Stomach (tissue), 9 donors: ENCODE results near the gene ZNF350. TPM values are rescaled to one million over a fixed set of nuclear protein-coding genes. Genes with fewer than 3 reads are reported as not detected.
A peak's percentile ranks its signal among the peaks of the same experiment; 100 is the strongest.
"Not testable (repeated sequence)": the region's sequence is repeated elsewhere in the genome, so short reads cannot be mapped to it uniquely, and the experiment has no call there.

Source experiments
- DNase-seq, 2 donors: peaks; one replicate each; pipeline versions ENCODE4 v3.0.0 to v3.0.0-alpha.2; 2013 to 2019
- H3K27ac ChIP-seq, 5 donors: fragments of 200-600 bp in 4 of 5; sonication (generic) in 4 of 5; one replicate each; pipeline ENCODE4 v1.5.1; 2013 to 2019; ENCODE audit warnings: mild to moderate bottlenecking in 1 of 5, moderate library complexity in 1 of 5
- H3K27me3 ChIP-seq, 3 donors: fragments of 200-600 bp; sonication (generic); one replicate each; pipeline ENCODE4 v1.5.1; 2017 to 2019; ENCODE audit warnings: mixed run types in 1 of 3
- H3K36me3 ChIP-seq, 4 donors: fragments of 200-600 bp; sonication (generic); 1 replicate in 3 of 4; 2 replicates in 1 of 4; pipeline ENCODE4 v1.5.1; 2016 to 2019
- H3K4me1 ChIP-seq, 4 donors: fragments of 200-600 bp; sonication (generic); one replicate each; pipeline ENCODE4 v1.5.1; 2016 to 2019
- H3K4me3 ChIP-seq, 4 donors: fragments of 200-600 bp; sonication (generic) in 3 of 4; one replicate each; pipeline ENCODE4 v1.5.1; 2016 to 2019; ENCODE audit warnings: mild to moderate bottlenecking in 1 of 4
- H3K9me3 ChIP-seq, 4 donors: fragments of 200-600 bp; sonication (generic); one replicate each; pipeline ENCODE4 v1.5.1; 2016 to 2019
- CTCF ChIP-seq, 7 experiments: fragments of 450-650 bp in 4 of 7; fragments of 200-600 bp in 3 of 7; sonication (generic) in 3 of 7; IDR thresholded peaks; one replicate each; pipeline ENCODE4 v1.5.1; 2016 to 2019; ENCODE audit warnings: antibody characterized with exemption in 7 of 7, control low read depth in 2 of 7, mild to moderate bottlenecking in 1 of 7
- EP300 ChIP-seq: sonication (generic); formaldehyde crosslinking; IDR thresholded peaks from one replicate; pipeline ENCODE4 v1.6.1; 2017; ENCODE audit warnings: antibody characterized with exemption
- POLR2A ChIP-seq, 4 donors: fragments of 450-650 bp; IDR thresholded peaks; one replicate each; pipeline ENCODE4 v1.6.1; 2016; ENCODE audit warnings: antibody characterized with exemption in 4 of 4, control low read depth in 2 of 4, mild to moderate bottlenecking in 1 of 4, moderate library complexity in 1 of 4
- POLR2AphosphoS5 ChIP-seq, 3 donors: sonication (generic); formaldehyde crosslinking; IDR thresholded peaks; one replicate each; pipeline ENCODE4 v1.6.1; 2016; ENCODE audit warnings: antibody characterized with exemption in 3 of 3
- WGBS, 5 donors: extraction: QIAGEN DNeasy Blood & Tissue Kit in 3 of 5; methylation state at CpG; one replicate each; pipeline versions ENCODE4 v1.1.5 to v1.1.7; 2013 to 2018; 5-methylcytosine and 5-hydroxymethylcytosine counted together
- intact Hi-C: fragments of 100-400 bp; cut with DNase I; formaldehyde crosslinking; loops from one replicate; pipeline ENCODE4 v1.15.1; 2023; ENCODE audit warnings: low total_unique reads
- polyA plus RNA-seq, 3 donors: library from polyadenylated mRNA; stranded (reverse); fragments of 200-250 nt; gene quantifications; one replicate each; pipeline ENCODE4 v1.2.3, GENCODE V29; 2013
- total RNA-seq, 5 donors: library from RNA; depleted of rRNA; stranded (reverse); fragments of >200 nt; gene quantifications; one replicate each; pipeline versions ENCODE4 v1.1.0 to v1.2.3, GENCODE V29; 2014 to 2016
- donor health status: healthy with polysubstance abuse.
- donor health status: Bipolar disorder and iron deficiency.
- donor health status: healthy.

Gene ZNF350
- total and polyA plus RNA-seq, 8 donors = 0.58 to 149 (median 9.8) TPM

GRCh38 chr19:51978882-51979281 is 7.8 kb downstream of the ZNF350 start:
- no peak overlapping the region for H3K4me3 ChIP-seq
- peaks cover 17 to 94% (median 72%) of the 10 kb centered on the region in 4 donors for H3K36me3 ChIP-seq
- TF ChIP-seq EP300 = no peak
- TF ChIP-seq POLR2A (IDR thresholded peaks at IDR 0.05) = no peak
- TF ChIP-seq POLR2AphosphoS5 (IDR thresholded peaks at IDR 0.05) = no peak
- TF ChIP-seq CTCF (IDR thresholded peaks at IDR 0.05) = no peak
- WGBS, 5 donors = 91 to 98% (median 96%) methylated on average over 4 of the region's 4 CpGs
- no peak overlapping the region for H3K27ac ChIP-seq
- no peak for DNase-seq
- H3K9me3 ChIP-seq = peaks cover 52 to 100% (median 90%) of the 10 kb centered on the region in 4 donors
- no peaks in the 10 kb centered on the region for H3K4me1 ChIP-seq
- no peaks in the 10 kb centered on the region for H3K27me3 ChIP-seq
- intact Hi-C loops = no loop called here

GRCh38 chr19:51977346-51977745 is 9.3 kb downstream of the ZNF350 start:
- H3K27ac ChIP-seq = no peak overlapping the region
- H3K36me3 ChIP-seq = peaks cover 31 to 96% (median 79%) of the 10 kb centered on the region in 4 donors
- no peak for TF ChIP-seq POLR2A (IDR thresholded peaks at IDR 0.05)
- no peak for TF ChIP-seq EP300
- no peak for TF ChIP-seq CTCF (IDR thresholded peaks at IDR 0.05)
- no peak for TF ChIP-seq POLR2AphosphoS5 (IDR thresholded peaks at IDR 0.05)
- intact Hi-C loops = no loop called here
- H3K27me3 ChIP-seq = no peaks in the 10 kb centered on the region
- no peak overlapping the region for H3K4me3 ChIP-seq
- no peak for DNase-seq
- H3K9me3 ChIP-seq = peaks cover 67 to 100% (median 93%) of the 10 kb centered on the region in 4 donors
- no peaks in the 10 kb centered on the region for H3K4me1 ChIP-seq
- WGBS, 5 donors = 79 to 88% (median 84%) methylated on average over 7 of the region's 7 CpGs

DNA sequence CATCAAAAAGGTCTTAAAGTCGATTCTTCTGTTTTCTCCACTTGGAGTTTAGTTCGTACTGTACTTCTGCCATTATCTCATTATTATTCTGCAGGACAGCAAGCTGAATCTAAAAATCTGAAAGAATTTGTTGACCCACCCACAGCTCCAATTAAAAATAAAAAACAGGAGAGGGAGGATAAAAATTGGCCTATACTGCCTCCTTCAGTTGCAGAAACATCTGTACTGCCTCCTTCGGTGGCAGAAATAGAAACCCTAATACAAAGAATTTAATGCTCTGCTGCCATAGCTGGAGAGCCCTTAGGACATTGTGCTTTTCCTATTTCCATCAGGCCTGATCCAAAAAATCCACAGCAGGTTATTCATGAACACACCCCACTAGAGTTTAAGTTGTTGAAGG is 9.8 kb downstream of the ZNF350 start:
- Histone ChIP-seq H3K4me3 (no peak overlapping the region), H3K27me3 (no peaks in the 10 kb centered on the region), H3K27ac (no peak overlapping the region), H3K9me3 (peaks cover 72 to 100% (median 96%) of the 10 kb centered on the region in 4 donors), H3K36me3 (peaks cover 35 to 100% (median 84%) of the 10 kb centered on the region in 4 donors), H3K4me1 (no peaks in the 10 kb centered on the region)
- intact Hi-C loops = no loop called here
- WGBS, 5 donors = 90 to 96% (median 95%) methylated on average over 3 of the region's 3 CpGs
- TF ChIP-seq CTCF (IDR thresholded peaks at IDR 0.05) = no peak
- DNase-seq = no peak

DNA sequence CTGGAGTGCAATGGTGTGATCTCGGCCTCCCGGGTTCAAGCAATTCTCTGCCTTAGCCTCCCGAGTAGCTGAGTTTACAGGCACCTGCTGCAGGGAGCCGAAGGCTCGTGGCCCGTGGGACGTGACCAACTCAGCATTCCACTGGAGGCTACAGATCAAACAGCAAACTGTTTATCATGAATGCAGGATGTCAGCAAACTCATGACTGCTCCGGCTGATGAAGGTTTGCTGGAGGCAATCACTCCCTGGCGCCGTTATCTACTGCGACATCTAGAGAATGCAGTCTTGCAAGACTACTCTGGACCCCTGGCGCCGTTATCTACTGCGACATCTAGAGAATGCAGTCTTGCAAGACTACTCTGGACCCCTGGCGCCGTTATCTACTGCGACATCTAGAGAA is 10.9 kb downstream of the ZNF350 start:
- Histone ChIP-seq H3K9me3 (peaks cover 83 to 100% (median 98%) of the 10 kb centered on the region in 4 donors), H3K36me3 (peaks cover 46 to 100% (median 86%) of the 10 kb centered on the region in 4 donors)
- DNase-seq, H3K4me1 ChIP-seq, H3K27ac ChIP-seq, H3K27me3 ChIP-seq, H3K4me3 ChIP-seq, intact Hi-C loops: not testable (repeated sequence)
- 96 to 98% (median 97%) methylated on average over 14 to 17 of the region's 17 CpGs for WGBS, 5 donors

DNA sequence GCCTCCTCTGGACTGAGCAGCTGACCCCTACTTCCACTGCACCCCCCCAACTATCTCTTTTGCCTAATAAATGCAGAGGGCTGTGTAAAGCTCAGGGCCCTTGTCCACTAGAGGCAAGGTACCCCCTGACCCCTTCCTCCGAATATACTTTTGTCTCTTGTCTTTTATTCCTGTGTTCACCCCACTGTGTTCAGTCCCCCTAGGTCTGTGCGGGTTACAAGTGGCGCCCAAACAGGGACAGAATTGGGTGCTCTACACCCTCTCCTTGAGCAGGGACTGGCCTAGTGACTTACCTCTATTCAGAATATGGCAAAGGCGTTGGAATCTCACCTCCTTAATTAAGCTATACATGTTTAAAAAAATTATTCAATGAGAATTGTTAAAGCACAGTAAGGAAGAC is 15.0 kb downstream of the ZNF350 start:
- intact Hi-C loops = no loop called here
- no peaks in the 10 kb centered on the region for H3K4me1 ChIP-seq
- H3K27me3 ChIP-seq = no peaks in the 10 kb centered on the region
- peak in 1 of 2 donors; percentile 17 for DNase-seq
- H3K4me3 ChIP-seq = no peak overlapping the region
- peaks cover 86 to 100% (median 98%) of the 10 kb centered on the region in 4 donors for H3K9me3 ChIP-seq
- peaks cover 77 to 100% (median 92%) of the 10 kb centered on the region in 4 donors for H3K36me3 ChIP-seq
- WGBS, 5 donors = 94 to 98% (median 96%) methylated on average over 4 of the region's 4 CpGs
- H3K27ac ChIP-seq = no peak overlapping the region
- TF ChIP-seq EP300 (no peak), POLR2A (IDR thresholded peaks at IDR 0.05) (no peak), CTCF (IDR thresholded peaks at IDR 0.05) (no peak), POLR2AphosphoS5 (IDR thresholded peaks at IDR 0.05) (no peak)
